Panc1 (cell line): Measurements from ENCODE around the gene ORC6.

Source experiments
- CTCF ChIP-seq: fragments of 450-650 bp; IDR thresholded peaks from 2 replicates; pipeline ENCODE4 v1.5.1; 2017; ENCODE audit warnings: mild to moderate bottlenecking
- POLR2AphosphoS5 ChIP-seq: IDR thresholded peaks from 2 replicates; pipeline ENCODE4 v1.6.1; 2012; ENCODE audit warnings: mild to moderate bottlenecking, low read depth, low read length, moderate library complexity

GRCh38 chr16:46649588-46650253, 39.7 kb upstream of the ORC6 start:
- TF ChIP-seq CTCF (no peak), POLR2AphosphoS5 (no peak)
